Measurements from ENCODE around the gene TFDP2. TPM values are rescaled to one million over a fixed set of nuclear protein-coding genes. Genes with fewer than 3 reads are reported as not detected.

Gene TFDP2
- total RNA-seq, 2 experiments from 2014 or later, result 33.1 to 34.2 TPM

DNA sequence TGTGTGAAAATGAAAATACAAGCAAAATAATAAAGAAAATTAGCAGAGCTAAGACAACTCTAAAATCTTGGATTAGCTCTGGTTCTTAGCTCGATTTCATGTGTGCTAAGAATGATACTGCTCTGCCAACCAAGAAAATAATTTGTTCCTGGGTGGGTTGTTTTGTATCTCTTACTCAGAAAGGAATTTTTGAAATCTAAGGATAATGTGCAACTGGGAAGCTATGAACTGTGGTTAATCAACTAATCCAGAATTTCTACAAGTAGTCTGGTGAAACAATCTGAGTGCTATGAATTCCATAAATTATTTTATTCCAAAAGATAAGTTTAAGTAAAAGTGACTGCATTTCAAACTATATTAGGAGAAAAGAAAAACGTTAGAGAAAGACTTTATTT is 92.0 kb downstream of the TFDP2 start:
- Histone ChIP-seq H3K4me3 (ENCODE audit: low read length) (no peak overlapping the region), H3K27me3 (ENCODE audit: control insufficient read depth in 1 of 2, insufficient read depth in 2 of 2, low read length in 2 of 2) (no peaks in the 10 kb centered on the region), H3K9me3 (ENCODE audit: control insufficient read depth in 1 of 2, insufficient read depth in 1 of 2, low read length in 2 of 2) (no peaks in the 10 kb centered on the region), H3K4me1 (ENCODE audit: insufficient read depth, low read length) (no peaks in the 10 kb centered on the region), H3K27ac (ENCODE audit: low read depth in 1 of 2, low read length in 2 of 2) (no peak overlapping the region), H3K36me3 (ENCODE audit: insufficient read depth, low read length) (no peaks in the 10 kb centered on the region)
- CTCF ChIA-PET, result no interaction called here
- TF ChIP-seq, protein P1, sequence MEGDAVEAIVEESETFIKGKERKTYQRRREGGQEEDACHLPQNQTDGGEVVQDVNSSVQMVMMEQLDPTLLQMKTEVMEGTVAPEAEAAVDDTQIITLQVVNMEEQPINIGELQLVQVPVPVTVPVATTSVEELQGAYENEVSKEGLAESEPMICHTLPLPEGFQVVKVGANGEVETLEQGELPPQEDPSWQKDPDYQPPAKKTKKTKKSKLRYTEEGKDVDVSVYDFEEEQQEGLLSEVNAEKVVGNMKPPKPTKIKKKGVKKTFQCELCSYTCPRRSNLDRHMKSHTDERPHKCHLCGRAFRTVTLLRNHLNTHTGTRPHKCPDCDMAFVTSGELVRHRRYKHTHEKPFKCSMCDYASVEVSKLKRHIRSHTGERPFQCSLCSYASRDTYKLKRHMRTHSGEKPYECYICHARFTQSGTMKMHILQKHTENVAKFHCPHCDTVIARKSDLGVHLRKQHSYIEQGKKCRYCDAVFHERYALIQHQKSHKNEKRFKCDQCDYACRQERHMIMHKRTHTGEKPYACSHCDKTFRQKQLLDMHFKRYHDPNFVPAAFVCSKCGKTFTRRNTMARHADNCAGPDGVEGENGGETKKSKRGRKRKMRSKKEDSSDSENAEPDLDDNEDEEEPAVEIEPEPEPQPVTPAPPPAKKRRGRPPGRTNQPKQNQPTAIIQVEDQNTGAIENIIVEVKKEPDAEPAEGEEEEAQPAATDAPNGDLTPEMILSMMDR (IDR thresholded peaks at IDR 0.05), result no peak
- no peaks in the 10 kb centered on the region for H3K9me3 Mint-ChIP-seq
- H3K4me1 Mint-ChIP-seq (ENCODE audit: low read depth), result no peaks in the 10 kb centered on the region
- H3K27me3 Mint-ChIP-seq, result no peaks in the 10 kb centered on the region
- H3K27ac Mint-ChIP-seq, result no peak overlapping the region
- ATAC-seq (ENCODE audit: poor library complexity) (no peak), DNase-seq (no peak)
- peaks cover 18% of the 10 kb centered on the region for H3K36me3 Mint-ChIP-seq (ENCODE audit: low read depth)
- intact Hi-C loops (cut with DNase I, micrococcal nuclease), result no loop called here
- H3K4me3 Mint-ChIP-seq, result no peak overlapping the region
- POLR2A ChIA-PET, result no interaction called here

DNA sequence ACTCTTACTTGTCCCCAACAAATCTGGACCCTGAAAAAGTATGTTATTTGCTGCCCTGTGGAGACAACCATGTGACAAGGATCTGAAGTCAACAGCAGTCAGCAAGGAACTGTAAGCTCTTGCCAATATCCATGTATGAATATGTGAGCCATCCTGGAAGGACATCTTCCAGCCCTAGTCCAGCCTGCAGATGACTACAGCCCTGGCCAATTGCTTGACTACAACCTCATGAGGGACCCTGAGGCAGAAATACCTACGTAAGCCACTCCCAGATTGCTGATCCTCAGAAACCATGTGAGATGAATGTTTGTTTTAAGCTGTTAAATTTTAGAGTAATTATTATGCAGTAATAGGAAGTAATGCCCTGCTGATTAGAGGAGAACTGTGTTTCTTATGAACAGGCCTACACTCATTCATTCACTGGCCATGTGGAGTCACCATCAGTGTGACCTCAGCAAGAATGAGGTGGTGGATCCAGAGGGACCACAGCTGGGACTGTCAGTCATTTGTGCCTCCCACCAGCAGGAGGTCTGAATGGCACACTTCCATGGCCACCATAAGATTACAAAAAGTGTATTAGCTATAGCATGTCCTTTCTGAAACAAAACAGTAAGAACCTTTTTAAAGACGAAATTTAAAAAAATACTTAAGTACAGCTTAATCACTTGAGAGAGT is 92.6 kb downstream of the TFDP2 start:
- H3K36me3 ChIP-seq (ENCODE audit: insufficient read depth, low read length), result peaks cover under 1% of the 10 kb centered on the region
- H3K4me3 ChIP-seq (ENCODE audit: low read length), result no peak overlapping the region
- intact Hi-C loops (cut with DNase I, micrococcal nuclease), result no loop called here
- no peaks in the 10 kb centered on the region for H3K4me1 Mint-ChIP-seq (ENCODE audit: low read depth)
- H3K27me3 ChIP-seq (ENCODE audit: control insufficient read depth in 1 of 2, insufficient read depth in 2 of 2, low read length in 2 of 2), result no peaks in the 10 kb centered on the region
- no peaks in the 10 kb centered on the region for H3K27me3 Mint-ChIP-seq
- peaks cover 18% of the 10 kb centered on the region for H3K36me3 Mint-ChIP-seq (ENCODE audit: low read depth)
- no peak for DNase-seq
- POLR2A ChIA-PET, result no interaction called here
- no peaks in the 10 kb centered on the region for H3K9me3 ChIP-seq (ENCODE audit: control insufficient read depth in 1 of 2, insufficient read depth in 1 of 2, low read length in 2 of 2)
- H3K27ac ChIP-seq (ENCODE audit: low read depth in 1 of 2, low read length in 2 of 2), result no peak overlapping the region
- no peaks in the 10 kb centered on the region for H3K4me1 ChIP-seq (ENCODE audit: insufficient read depth, low read length)
- no peak for ATAC-seq (ENCODE audit: poor library complexity)
- no peak overlapping the region for H3K4me3 Mint-ChIP-seq
- CTCF ChIA-PET, result no interaction called here
- H3K9me3 Mint-ChIP-seq, result no peaks in the 10 kb centered on the region
- no peak overlapping the region for H3K27ac Mint-ChIP-seq
- TF ChIP-seq, protein P1 (IDR thresholded peaks at IDR 0.05), result no peak

DNA sequence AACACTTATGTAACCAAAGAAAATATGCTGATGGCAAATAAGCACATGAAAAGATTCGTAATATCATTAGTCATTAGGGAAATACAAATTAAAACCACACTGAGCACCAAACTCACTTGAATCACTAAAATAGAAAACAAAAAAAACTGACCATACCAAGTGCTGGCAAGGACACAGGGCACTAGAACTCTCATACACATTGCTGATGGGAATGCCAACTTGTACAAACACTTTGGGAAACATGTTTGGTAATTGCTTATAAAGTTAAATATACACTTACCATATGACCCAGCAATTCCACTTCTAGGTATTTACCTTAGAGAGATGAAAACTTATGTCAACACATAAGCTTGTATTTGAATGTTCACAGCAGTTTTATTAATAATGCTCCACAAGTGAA is 95.5 kb downstream of the TFDP2 start:
- Histone ChIP-seq H3K4me1 (ENCODE audit: insufficient read depth, low read length) (no peaks in the 10 kb centered on the region), H3K9me3 (ENCODE audit: control insufficient read depth in 1 of 2, insufficient read depth in 1 of 2, low read length in 2 of 2) (no peaks in the 10 kb centered on the region), H3K36me3 (ENCODE audit: insufficient read depth, low read length) (peaks cover 4% of the 10 kb centered on the region), H3K27me3 (ENCODE audit: control insufficient read depth in 1 of 2, insufficient read depth in 2 of 2, low read length in 2 of 2) (no peaks in the 10 kb centered on the region), H3K4me3 (ENCODE audit: low read length) (no peak overlapping the region), H3K27ac (ENCODE audit: low read depth in 1 of 2, low read length in 2 of 2) (no peak overlapping the region)
- Mint-ChIP-seq H3K36me3 (ENCODE audit: low read depth) (peaks cover 18% of the 10 kb centered on the region), H3K9me3 (no peaks in the 10 kb centered on the region), H3K27me3 (no peaks in the 10 kb centered on the region), H3K4me3 (no peak overlapping the region), H3K4me1 (ENCODE audit: low read depth) (no peaks in the 10 kb centered on the region), H3K27ac (no peak overlapping the region)
- intact Hi-C loops (cut with DNase I, micrococcal nuclease), result no loop called here
- POLR2A ChIA-PET, result no interaction called here
- DNase-seq, result no peak
- TF ChIP-seq, protein P1 (IDR thresholded peaks at IDR 0.05), result no peak
- no peak for ATAC-seq (ENCODE audit: poor library complexity)
- CTCF ChIA-PET, result no interaction called here

Data from CD4-positive, alpha-beta T cell (primary cell).